GM18870 (cell line): ENCODE data around the gene SH2D3A.
A peak's percentile ranks its signal among the peaks of the same experiment; 100 is the strongest.
"Not testable (repeated sequence)": the region's sequence is repeated elsewhere in the genome, so short reads cannot be mapped to it uniquely, and the experiment has no call there.

ENCODE experiments used
- ATAC-seq: cut with Tn5 transposase; IDR thresholded peaks from one replicate; pipeline ENCODE4 v1.9.1; 2021; ENCODE audit warnings: moderate library complexity; ENCODE audit not compliant: unreplicated experiment

Gene SH2D3A

DNA sequence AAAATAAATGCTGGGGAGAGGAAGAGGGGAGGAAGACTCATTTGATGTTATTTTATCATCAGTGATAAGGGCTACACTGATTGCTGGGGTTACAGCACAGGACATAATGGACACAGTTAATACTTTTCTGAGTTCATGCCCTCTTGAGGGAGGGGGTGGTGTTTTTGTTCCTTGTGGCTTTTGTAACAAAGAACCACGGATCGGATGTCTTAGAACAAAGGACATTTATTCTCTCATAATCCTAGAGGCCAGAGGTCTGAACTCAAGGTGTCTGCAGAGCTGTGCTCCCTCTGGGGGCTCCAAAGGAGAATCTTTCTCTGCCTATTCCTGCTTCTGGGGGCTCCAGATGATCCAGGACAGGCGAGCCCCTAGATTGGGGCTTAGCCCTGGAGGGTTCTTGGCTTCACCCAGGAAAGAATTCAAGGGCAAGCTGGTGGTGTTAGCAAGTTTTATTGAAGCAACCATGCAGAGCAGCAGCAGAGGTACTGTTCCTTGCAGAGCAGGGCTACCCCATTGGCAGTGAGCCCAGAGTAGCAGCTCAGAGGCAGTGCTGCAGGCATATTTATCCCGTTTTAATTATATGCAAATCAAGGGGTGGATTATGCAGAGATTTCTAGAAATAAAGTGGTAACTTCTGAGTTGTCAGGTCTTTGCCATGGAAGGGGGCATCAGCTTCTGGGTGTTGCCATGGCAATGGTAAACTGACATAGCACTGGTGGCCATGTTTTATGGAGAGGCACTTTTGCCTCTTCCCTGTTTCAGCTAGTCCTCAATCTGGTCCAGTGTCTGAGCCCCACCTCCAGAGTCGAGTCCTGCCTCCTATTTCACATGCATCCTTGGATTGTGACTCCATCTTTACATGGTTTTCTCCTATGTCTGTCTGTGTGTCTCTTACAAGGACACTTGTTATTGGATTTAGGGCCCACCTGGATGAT is 23.2 kb upstream of the SH2D3A start:
- no peak for ATAC-seq

DNA sequence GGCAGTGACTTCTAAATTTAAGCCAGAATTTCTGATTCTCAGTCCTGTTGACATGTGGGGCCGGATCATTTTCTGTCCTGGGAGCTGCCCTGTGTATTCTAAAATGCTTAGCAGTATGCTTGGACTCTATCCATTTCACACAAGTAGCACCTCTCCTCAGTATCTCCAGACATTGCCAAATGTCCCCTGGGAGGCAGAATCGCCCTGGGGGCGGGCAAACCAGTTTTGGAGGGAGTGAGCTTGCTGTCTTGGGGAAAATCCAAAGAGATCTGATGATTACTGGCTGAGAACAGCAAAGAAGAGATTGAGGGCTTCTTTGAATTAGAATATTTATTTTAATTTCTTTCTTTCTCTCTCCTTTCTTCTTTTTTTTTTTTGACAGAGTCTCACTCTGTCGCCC is 21.7 kb upstream of the SH2D3A start:
- no peak for ATAC-seq

DNA sequence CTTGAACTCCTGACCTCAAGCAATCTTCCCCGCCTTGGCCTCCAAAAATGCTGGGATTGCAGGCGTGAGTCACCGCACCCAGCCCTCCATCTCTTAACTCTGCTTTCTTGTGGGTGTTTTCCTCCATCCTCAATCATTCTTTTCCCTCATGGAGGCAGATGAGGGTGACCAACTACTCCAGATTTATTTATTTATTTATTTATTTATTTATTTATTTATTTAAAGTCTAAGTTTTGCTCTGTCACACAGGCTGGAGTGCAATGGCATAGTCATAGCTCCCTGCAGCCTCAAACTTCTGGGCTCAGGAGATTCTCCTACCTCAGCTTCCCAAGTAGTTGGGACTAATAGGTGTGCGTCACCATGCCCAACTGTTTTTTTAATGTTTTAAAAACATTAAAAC is 20.2 kb upstream of the SH2D3A start:
- no peak for ATAC-seq

DNA sequence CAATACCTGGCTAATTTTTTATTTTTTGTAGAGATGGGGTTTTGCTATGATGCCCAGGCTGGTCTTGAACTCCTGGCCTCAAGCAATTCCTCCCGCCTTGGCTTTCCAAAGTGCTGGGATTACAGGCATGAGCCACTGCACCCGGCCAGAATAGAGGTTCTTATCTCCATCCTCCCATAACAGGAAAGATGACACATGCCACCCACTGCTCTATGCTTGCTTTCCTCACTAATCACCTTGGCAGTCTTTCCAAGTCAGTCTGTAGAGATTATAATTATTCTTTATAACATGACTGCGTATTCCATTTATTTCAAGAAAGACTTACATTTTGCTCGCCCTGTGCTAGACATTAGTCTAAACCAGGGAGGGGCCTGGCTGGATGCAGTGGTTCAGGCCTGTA is 12.0 kb upstream of the SH2D3A start:
- ATAC-seq = no peak

- no peak for ATAC-seq
Measured at GRCh38 chr19:6778386-6778785, 11.2 kb upstream of the SH2D3A start.

DNA sequence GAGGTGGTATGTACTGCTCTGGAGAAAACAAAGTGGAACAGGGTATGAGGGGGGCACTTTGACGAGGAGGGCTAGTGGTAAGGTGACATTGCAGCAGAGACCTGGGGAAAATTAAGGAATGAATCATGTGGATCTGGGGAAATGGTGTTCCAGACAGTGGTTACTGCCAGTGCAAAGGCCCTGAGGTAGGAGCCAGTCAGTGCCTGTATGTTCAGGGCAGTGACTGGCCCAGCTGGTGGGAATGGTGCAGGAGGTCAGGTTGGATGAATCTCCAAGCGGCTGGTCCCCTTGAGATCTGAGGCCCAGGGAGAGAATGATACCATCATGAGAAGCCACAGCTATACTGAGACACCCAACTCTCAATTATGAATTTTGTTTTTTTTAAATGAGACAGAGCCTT is 10.2 kb upstream of the SH2D3A start:
- ATAC-seq = no peak

DNA sequence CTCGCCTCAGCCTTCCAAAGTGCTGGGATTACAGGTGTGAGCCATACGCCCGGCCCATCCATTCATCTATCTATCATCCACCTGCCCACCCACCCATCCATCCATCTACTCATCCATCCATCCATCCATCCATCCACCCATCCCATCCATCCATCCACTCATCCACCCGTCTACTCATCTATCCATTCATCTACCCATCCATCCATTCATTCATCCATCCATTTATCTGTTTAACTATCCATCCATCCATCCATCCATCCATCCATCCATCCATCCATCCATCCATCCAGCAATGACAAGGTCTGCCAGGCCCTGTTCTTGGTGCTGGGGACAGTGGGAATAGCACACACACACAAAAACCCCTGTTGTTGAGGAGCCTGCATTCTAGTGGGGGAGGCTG is 9.8 kb upstream of the SH2D3A start:
- ATAC-seq = no peak

GRCh38 chr19:6776045-6776444 is 8.8 kb upstream of the SH2D3A start:
- ATAC-seq = not testable (repeated sequence)

- no peak for ATAC-seq
Measured at GRCh38 chr19:6774821-6775707, 7.8 kb upstream of the SH2D3A start.

DNA sequence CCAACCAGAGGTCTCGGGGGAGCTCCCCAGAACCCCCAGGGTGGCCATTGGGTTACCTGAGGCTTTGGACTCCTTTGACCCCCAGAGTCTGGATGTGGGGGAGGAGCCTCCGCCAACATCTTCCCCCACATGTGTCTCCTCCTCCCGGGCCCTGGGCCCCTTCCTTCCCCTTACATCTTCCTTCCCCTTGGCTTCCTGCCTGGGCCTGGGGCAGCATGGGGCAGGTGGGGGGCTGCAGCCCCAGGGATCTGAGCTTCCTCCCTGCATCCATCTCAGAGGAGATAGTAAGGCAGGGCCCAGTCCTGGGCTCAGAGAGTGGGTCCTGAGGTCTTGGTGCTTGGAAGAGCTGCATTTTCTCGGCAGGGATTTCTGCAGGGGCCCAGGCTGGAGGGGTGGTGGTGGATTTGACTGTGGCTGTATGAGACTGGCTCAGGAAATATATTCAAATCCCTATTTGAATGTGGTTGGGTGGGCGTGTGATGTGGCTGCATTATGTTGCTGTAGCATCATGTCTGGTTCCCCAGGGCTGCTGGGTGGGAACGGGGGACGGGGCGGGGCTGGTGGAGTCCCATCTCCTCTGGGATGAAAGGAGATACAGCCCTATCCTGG is 6.2 kb upstream of the SH2D3A start:
- no peak for ATAC-seq

DNA sequence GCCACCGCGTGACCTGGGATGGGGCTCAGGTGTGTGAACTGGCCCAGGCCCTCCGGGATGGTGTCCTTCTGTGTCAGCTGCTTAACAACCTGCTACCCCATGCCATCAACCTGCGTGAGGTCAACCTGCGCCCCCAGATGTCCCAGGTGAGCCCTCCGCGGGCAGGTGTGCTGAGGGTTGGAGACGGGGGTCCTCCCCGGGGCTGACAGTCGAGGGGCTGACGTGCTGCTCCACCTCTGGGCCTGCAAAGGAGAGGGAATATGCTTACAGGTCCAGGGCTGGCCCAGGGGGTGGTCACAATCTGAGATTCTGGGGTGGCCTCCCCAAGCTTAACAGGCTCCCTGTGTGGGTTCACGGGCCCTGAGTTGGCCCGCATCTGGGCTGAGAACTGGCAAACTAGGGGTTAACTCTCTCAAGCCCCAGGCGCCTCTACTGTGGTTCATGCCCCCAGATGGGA is 5.7 kb upstream of the SH2D3A start:
- no peak for ATAC-seq

DNA sequence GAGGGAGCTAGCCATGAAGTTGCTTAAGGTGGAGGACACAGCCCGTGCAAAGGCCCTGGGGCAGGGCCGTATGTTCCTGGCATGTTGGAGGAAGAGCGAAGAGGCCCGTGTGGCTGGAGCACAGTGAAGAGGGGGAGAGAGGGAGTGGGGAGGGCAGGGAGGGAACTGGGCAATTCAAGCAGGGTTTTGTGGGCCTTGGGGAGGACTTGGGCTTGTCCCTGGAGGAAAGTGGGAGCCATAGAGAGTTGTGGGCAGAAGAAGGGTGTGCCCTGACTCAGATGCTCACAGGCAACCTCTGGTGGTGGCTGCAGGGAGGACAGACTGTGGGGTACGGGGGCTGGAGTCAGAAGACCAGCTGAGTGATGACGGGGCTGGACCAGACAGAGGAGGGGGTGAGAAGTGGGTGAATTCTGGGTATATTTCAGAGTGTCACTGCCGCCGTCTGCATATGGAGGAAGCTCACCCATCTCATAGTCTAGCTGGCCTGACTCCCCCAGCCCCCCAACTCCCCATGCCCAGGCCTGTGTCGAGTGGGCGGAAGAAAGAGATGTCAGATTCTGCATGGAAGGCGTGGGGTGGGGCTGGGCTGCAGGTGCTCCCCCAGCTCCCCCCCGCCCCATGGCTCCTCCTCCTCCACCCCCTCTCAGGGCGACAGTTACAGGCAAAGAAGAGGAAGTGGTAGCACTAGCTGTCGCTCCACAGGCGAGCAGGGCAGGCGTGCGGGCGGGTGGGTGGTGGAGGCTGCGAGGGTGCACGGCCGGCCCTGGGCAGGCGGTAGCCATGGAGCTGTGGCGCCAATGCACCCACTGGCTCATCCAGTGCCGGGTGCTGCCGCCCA is 5.0 kb upstream of the SH2D3A start, which contains the start of gene VAV1:
Gene VAV1 (plus strand): TSS at position 681 of the 838 bp plus-strand sequence. CDS start 100 bp downstream, at position 781.
- no peak for ATAC-seq

GRCh38 chr19:6771648-6772027 is 4.4 kb upstream of the SH2D3A start:
- not testable (repeated sequence) for ATAC-seq

DNA sequence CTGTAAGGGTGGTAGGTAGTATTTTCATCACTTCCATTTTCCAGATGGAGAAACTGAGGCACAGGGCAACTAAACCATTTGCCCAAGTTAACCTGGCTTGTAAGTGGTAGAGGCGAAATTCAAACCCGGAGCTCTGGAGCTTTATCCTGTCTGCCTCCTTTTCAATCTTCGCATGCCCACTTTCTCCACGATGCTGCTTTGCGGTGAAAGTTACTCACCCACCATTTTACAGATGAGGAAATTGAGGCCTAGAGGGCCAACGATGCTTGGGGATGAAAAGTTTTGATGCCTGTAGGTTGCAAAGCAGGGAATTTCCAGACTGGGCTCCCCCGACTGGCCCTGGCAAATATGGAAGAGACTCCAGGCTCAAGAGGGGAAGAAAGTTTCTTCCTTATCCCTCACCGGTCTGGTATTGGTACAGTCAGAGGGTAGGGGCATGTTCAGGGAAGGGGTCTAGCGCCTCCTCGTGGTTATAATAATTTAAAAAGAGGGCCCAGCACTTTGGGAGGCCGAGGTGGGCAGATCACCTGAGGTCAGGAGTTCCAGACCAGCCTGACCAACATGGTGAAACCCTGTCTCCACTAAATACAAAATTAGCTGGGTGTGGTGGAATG is 1.9 kb upstream of the SH2D3A start:
- no peak for ATAC-seq

DNA sequence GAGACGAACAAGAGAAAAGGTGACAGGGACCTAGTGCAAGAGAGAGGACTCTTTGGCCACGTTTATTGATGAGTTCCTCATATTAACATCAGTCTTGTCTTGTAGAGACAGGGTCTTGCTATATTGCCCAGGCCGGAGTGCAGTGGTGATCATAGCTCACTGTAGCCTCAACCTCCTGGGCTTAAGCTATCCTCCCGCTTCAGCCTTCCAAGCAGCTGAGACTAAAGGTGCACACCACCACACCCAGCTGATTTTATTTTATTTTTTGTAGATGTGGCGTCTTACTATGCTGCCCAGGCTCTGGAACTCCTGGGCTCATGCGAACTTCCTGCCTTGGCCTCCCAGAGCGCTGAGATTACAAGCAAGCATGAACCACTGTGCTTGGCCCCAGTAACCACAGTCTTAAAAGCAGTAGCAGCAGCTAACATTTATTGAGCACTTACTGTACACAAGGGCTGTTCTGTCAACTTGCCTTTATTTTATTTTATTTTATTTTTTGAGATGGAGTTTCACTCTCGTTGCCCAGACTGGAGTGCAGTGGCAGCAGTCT is 1.1 kb upstream of the SH2D3A start:
- ATAC-seq = no peak

- ATAC-seq = peak; percentile 4
Measured at GRCh38 chr19:6767081-6767356, 216 bp downstream of the SH2D3A start.

GRCh38 chr19:6766357-6767080 is 716 bp downstream of the SH2D3A start:
- no peak for ATAC-seq

GRCh38 chr19:6765738-6766356 is 1.4 kb downstream of the SH2D3A start:
- ATAC-seq = no peak
